HL-60/S4 (cell line): Measurements from ENCODE around the gene TMEM232.

Source experiments
- in situ Hi-C: fragments of 300-500 bp; cut with MboI; formaldehyde crosslinking; loops from 2 replicates; pipeline ENCODE4 v1.14.3; 2022; ENCODE audit warnings: low sequenced_read_pairs

The TMEM232 gene

GRCh38 chr5:110439296-110439695 is 287.2 kb downstream of the TMEM232 start:
- in situ Hi-C loops: no loop called here

GRCh38 chr5:110435207-110435606 is 291.3 kb downstream of the TMEM232 start:
- in situ Hi-C loops: no loop called here

GRCh38 chr5:110431603-110432002 is 294.9 kb downstream of the TMEM232 start:
- in situ Hi-C loops: no loop called here

GRCh38 chr5:110414360-110414759 is 312.1 kb downstream of the TMEM232 start:
- in situ Hi-C loops: no loop called here

GRCh38 chr5:110413856-110414255 is 312.6 kb downstream of the TMEM232 start:
- in situ Hi-C loops: no loop called here

GRCh38 chr5:110409571-110409970 is 316.9 kb downstream of the TMEM232 start:
- in situ Hi-C loops: no loop called here

GRCh38 chr5:110402562-110402961 is 323.9 kb downstream of the TMEM232 start:
- in situ Hi-C loops: no loop called here

GRCh38 chr5:110401881-110402280 is 324.6 kb downstream of the TMEM232 start:
- in situ Hi-C loops: no loop called here

- in situ Hi-C loops: no loop called here
Measured at GRCh38 chr5:110398951-110399350, 327.5 kb downstream of the TMEM232 start.

GRCh38 chr5:110397281-110397680 is 329.2 kb downstream of the TMEM232 start:
- in situ Hi-C loops: no loop called here

- in situ Hi-C loops: no loop called here
Measured at GRCh38 chr5:110386782-110387181, 339.7 kb downstream of the TMEM232 start.

- in situ Hi-C loops: no loop called here
Measured at GRCh38 chr5:110383231-110383630, 343.2 kb downstream of the TMEM232 start.

- in situ Hi-C loops: no loop called here
Measured at GRCh38 chr5:110377943-110378342, 348.5 kb downstream of the TMEM232 start.

- in situ Hi-C loops: no loop called here
Measured at GRCh38 chr5:110377361-110377760, 349.1 kb downstream of the TMEM232 start.

- in situ Hi-C loops: no loop called here
Measured at GRCh38 chr5:110376281-110376951, 350.1 kb downstream of the TMEM232 start.

- in situ Hi-C loops: no loop called here
Measured at GRCh38 chr5:110371725-110372041, 354.8 kb downstream of the TMEM232 start.

GRCh38 chr5:110371011-110371724 is 355.3 kb downstream of the TMEM232 start:
- in situ Hi-C loops: no loop called here
